ENCODE measurements around the gene ZBTB20. TPM values are rescaled to one million over a fixed set of nuclear protein-coding genes. Genes with fewer than 3 reads are reported as not detected.

The ZBTB20 gene
- total RNA-seq, 1 donor from 2014 or later = 62.4 TPM

DNA sequence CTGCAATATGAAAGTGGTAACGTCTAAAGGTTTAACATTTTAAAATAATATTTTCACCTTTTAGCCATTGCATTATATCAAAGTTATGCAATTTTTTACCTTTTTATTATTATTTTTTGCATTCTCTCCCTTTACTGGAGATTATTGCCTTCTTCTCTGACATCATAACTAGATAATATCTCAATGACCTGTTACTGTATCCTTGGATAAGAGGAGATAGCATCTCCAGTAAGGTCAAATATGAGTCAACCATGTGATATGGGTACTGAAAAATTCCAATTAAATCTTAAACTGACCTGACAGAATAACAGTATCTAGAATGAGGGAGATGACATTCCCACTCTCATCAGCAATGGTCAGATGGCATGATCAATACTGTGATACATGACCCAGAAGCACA lies 108.3 kb downstream of the ZBTB20 start:
- no peak for DNase-seq (ENCODE audit: low read depth)

DNA sequence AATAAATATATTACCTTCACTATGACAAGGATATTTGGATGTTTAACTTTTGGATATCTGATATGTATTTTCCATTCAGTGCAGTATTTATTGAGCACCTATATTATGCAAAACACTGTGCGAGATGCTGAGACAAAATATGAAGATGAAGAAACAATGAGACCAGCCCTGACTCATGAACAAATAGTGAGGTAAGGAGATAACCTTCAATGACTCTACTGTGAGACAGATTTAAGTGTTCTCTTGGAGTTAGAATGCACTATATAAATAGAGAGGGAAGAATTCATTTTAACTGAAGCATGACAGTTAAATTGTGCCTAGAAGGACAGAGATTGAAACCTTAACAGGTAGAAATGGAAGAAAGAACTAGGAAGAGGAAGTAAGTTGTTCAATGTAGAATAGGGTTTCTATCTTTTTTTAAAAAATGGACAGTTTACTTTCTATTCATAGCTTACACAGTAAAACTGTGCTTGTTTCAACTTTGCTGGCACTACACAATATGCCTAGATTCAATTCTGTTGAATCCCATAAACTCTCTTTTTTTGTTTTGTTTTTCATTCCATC lies 124.2 kb downstream of the ZBTB20 start:
- no peak for DNase-seq (ENCODE audit: low read depth)

DNA sequence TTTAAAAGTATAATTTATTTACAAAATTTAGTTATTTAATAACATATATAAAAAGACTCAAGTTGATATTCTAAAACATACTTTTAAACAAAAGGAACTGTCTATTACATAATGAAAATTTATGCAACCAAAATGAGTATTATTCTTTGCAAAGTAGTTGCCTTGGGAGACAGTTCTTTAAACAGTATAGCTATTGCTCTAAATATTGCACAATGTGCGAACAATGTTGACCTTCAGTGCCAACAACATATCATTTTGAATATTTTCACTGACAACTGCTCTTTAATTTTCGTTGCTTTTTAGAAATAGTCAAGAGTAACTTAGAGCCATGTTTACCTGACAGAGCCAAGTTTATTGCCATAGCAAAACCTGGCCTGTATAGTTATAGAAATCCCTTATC lies 124.9 kb downstream of the ZBTB20 start:
- DNase-seq (ENCODE audit: low read depth) = no peak

DNA sequence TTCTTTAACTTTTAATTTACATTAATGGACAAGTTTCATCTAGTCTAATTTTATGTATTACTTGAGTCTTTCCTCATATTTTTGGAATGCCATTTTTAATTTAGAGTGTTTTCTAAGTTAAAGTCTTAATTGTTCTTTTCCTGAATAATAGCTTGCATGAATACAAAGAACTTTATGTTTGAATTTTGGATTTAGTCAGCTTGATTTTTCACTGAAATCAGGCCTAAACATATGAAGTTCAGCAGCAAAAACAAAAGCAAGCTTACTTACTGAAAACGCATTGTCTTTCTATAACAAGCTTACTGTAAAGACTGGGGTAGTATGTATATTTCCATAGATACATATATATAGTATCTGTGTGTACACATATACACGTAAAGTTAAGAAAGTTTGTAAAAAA lies 126.0 kb downstream of the ZBTB20 start:
- no peak for DNase-seq (ENCODE audit: low read depth)

DNA sequence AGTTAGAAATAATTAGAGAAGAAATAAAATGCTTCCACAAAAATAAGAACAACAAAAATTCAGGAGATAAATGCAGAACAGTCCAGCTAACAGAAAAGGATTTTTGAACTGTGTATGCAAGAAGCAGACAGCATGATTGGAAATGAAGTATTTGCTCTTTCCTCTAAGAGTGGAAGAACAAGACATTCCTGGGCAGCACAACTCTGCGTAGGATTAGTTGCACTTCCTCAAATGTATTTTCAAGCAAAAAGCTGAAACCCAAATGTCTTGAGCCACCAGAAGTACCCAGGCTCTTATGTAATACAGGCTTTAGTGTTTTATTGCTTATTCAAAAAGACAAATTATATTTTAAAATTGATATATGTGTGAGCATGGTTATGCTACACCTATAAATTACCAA lies 127.2 kb downstream of the ZBTB20 start:
- no peak for DNase-seq (ENCODE audit: low read depth)

DNA sequence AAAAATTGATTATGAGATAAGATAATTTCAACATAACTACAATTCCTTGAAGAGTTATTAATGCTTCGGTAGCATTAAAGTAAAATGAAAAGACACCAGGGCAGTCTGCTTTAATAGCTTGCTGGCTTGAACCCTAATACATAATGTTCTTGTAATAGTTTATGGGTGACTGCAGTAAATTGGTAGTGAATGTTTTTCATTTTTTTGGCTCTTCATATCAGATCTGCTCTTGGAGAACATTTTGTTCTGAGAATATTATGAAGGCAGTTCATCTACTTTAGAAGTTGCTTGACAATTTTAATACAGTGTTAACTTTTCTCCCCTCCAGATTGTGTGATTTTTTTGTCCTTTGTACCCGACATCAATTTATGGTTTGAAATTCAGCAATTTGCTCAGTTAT lies 128.4 kb downstream of the ZBTB20 start:
- DNase-seq (ENCODE audit: low read depth) = no peak

DNA sequence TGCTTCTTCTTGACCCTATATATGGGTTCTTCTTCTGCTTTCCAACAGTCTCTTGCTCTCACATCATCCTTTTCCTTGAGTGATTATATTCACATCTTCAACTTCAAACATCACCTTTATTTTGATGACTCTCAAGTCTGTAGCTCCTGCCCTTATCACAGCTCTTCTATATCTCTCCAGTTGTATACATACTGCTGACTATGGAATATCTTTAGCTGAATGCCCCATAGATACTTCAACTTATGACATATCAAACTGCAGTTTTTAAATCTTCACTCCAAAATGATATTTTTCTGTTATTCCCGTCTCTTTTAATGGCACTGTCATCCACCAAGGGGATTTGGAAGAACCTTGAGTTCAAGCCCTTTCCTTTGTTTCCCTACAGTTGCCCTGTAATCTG lies 139.1 kb downstream of the ZBTB20 start:
- no peak for DNase-seq (ENCODE audit: low read depth)

DNA sequence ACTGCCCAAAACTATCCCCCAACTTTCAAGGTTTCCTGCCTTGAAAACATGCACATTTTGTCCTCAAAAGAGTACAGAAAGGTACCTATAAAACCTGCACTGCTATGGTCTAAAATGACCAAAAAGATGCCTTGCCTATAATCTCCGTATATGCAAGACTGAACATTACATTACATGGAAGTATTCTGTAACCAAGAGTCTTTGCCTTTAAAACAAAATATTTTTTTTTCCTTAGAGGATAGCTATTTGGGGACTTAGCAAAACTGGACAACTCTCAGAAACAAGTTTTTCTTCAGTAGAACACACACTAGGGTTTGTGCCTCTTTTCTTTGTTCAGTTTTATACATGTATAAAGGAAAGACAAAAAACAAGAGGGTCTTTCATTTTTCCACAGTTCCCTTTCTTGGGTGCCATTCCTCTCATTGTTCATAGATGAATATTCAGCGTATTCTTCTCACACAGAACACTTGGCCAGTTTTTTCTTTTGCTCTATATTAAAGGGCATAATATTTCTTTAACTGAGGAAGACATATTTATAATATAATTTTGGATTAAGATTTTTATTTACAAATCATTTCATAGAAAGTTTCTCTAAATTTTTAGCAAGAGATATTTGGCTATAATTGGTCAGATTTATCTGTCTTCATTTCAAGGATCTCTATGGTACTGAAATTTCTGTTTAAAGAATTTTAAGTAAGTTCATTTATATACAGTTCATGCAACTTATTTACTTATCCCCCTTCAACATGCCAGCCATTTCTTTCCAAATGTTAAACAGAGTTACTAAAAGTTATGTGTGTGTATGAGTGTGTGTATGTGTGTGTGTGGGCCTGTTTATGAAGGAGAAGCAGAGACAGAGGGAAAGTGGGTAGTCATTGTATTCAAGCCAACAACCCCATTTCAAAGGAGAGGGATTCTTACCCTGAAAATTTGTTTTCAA lies 142.6 kb downstream of the ZBTB20 start:
- no peak for DNase-seq (ENCODE audit: low read depth)

DNA sequence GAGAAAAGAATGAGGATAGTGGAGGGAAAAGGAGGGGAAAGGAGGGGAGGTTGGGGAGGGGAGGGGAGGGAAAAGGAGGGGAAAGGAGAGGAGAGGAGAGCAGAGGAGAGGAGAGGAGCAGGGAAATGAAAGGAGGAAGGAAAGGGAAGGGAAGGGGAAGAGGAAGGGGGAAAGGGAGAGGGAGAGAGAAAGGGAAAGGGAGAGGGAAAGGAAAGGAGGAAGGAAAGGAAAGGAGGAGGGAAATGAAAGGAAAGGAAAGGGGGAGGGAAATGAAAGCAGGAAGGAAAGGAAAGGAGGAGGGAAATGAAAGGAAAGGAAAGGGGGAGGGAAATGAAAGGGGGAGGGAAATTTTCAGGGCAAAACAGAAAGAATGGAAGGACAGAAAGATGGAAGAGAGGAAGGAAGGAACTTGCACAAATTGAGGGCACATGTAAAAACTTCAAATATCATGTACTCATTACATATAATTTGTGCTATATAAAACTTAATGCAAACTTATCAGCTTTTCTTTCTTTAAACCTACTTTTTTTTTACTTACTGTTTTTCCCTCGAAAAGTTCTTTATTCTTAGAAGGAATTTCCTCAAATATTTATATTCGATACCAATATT lies 148.0 kb downstream of the ZBTB20 start:
- no peak for DNase-seq (ENCODE audit: low read depth)

DNA sequence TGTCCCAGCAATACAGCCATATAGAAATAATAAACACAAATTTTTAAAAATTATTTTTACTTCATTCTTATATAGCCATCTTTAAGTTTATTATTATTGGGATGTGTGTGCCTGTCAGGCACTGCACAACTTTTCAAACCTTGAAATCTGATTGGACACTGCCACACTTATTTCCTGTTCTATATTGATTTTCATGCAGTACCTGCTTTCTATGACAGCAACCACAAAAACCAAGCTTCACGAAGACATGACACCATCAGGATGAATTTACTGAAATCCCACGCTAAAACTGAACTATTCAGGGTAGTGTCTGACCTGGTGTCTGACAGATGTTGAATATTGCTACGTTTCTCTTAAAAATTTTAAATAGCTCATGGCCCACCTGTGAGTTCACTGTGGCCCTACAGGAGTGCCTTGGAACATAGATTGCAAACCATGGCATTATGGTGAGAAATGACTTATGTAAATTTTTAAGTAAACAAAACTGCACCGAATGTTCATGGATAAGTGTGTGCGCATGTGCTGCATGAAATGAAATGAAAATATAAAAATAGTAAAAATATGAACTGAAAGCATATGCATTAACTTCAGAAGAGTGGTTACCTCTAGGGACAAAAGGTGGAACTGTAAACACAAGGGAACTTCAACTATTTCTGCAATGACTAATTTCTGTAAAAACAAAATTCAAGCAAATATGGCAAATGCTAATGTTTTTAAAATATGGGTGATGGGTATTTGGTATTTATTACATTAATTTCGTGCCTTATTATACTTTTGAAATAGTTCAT lies 152.3 kb downstream of the ZBTB20 start:
- no peak for DNase-seq (ENCODE audit: low read depth)

DNA sequence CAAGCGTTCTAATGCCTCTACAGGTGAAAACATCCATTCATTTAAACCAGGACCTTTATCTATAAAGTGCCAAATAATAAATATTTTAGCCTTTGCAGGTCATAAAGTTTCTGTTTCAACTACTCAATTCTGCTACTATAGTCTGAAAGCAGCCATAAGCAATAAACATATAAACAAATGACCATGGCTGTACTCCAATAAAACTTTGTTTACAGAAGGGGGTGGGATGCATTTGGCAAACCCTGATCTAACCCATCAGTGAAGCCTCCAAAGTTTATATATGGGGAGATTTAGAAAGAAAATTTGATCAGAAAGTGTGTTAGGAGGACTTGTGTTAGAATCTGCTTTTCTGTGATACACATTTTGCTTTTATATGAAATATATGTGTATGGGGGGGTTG lies 161.3 kb downstream of the ZBTB20 start:
- DNase-seq (ENCODE audit: low read depth) = no peak

DNA sequence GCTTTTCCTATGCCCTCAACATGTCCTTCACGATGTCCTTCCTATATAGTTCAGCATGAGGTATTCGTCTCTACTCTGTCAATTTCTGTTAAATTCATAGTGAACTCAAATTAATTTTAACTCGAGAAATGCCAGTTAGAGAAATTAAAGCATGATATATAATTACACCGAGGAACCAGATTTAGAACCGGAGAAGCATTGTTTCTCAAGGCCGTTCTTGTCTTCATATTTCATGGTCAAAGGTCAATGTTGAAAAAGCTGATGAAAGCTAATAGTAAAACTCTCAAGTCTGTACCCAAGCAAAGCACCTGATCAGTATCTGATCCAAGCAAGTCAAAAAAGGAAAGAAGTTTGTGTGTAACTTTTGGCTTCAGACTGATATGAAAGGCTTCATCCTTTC lies 163.8 kb downstream of the ZBTB20 start:
- no peak for DNase-seq (ENCODE audit: low read depth)

DNA sequence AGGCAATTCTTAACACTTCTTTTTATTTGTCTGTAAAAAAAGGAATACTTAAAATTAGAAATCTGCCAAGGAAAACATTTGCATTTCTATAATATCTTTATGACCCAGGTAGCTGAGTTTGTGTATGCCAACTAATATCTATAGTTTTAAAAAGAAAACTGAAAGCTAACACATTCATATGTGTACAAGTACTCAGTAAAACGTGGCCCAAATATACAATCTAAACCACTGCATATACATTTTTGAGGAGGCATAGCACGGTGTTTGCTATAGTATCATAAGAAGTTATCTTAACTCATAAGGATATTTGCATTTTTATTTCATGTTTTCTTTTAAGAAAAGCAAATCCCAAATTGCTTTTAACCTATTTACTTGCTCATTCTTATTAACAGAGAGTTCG lies 172.7 kb downstream of the ZBTB20 start:
- DNase-seq (ENCODE audit: low read depth) = no peak

DNA sequence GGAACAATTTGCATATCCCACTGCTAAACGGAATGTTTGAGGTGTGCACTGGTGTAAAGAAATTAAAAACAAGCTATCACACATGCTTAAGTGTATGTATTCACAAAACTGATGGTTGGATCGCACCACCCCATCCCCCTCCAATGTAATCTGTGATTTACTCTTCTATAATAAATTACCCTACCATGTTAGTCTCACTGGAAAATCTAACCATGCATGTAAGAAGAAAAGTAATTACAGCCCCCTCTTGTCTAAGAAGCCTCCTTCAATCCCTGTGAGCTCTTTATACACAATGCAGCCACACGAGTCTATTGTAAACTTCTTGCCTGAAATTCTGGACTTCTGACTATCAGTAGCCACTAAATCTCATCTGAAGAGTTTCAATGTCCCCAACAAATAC lies 173.6 kb downstream of the ZBTB20 start:
- no peak for DNase-seq (ENCODE audit: low read depth)

DNA sequence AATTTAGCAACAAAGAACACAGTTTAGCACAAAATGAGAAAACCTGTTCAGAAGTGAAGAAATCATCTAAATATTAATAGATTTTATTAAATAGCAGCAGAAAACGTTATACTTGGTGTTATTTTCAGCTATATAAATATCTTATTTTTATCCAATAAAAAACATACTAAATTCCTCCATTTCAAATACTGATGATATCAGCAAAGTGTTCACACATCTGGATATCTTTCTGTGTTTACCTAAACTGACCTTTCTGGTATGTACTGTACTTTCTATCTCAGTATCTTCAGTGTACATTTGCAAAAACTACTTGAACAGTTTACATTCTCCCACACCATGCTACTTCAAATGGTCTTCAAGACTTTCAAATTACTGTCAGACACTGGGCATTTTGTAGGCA lies 179.9 kb downstream of the ZBTB20 start:
- no peak for DNase-seq (ENCODE audit: low read depth)

DNA sequence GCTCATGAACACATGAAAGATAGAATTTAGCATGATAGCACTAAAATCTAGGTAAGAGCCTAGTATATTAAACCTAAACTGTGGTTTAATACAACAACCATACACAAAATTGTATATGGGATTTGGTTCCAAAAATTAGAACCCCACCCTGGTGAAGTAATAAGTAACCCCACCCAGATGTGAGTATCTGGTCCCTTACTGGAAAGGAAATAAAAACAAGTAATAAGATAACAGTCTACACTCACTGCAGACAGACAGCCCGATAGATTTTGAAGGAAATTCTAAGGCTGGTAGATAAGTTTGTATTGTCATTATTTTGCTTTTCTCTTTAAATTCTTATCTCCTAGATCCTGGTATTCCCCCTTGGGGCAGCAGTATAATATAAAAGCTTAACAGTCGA lies 184.9 kb downstream of the ZBTB20 start:
- no peak for DNase-seq (ENCODE audit: low read depth)

DNA sequence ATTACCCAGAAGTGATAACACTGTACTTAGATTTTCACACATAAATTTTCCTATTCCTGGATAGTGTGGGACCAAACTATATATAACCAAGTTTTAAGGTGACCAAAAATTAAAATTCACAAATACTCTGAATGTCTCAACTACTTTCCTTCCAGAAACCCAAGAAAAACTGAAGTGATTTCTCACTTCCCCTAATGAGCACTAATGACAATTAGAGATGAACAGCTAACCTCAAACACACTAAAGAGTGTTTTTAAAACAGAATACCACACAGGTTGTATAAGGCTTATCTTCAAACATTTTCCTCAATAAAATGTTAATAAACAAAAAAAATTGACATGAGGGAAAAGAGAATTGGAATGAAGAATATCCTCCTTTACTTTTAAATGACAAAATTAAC lies 188.2 kb downstream of the ZBTB20 start:
- DNase-seq (ENCODE audit: low read depth) = no peak

DNA sequence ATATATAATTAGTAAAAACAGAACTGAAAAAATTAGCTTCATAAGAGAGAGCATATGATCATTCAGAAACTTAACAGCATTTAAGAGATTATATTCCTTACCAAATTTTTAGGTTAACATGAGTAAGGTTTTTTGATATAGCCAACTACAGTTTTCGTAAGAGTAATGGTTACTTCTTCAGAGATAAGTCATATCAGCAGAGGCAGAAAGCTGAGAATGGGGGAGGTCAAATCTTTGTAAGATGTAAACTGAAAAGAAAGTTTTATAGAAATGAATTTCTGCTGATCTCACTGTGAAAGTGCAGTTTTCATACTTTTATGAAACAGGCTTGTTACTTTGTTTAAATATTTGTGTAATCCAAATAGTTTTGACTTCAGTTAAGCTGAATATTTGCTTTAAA lies 193.3 kb downstream of the ZBTB20 start:
- DNase-seq (ENCODE audit: low read depth) = no peak

DNA sequence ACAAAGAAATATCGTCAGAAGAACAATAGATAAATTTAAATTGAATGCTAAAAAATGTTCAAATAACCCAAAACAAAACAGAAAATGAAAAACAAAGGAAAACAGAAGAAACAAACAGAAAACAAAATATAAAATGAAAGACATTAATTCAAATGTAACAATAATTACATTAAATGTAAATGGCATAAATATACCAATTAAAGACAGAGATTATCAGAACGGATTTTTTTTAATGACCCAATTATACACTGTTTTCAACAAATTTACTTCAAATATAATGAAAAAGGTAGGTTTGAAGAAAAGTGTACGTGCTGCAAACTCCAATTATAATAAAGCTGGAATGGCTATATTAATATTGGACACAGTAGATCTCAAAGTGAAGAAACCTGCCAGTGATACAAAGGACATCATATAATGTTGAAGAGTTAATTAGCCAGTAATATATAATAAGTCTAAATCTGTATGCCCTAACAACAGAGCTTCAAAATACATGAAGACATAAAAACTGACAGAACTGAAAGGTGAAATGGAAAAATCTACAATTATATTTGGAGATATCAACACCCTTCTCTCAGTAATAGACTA lies 193.8 kb downstream of the ZBTB20 start:
- no peak for DNase-seq (ENCODE audit: low read depth)

DNA sequence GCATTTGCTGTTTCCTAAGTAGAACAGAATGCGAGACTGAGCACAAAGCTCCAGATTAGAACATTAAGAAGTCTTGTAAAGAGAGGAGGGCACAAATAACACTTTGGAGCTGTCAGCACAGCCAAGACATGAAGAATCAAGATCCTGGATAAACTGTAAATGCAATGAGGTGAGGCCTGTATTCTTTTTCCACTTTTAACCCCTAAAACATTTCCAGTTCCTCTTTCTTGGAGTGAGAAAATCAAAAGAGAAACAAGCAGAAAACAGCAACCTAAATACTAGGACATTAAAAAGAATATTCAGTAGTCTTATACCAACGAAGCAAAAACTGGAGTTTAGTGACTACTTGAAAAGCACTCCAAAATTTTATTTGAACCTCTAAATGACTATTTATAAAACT lies 204.3 kb downstream of the ZBTB20 start:
- no peak for DNase-seq (ENCODE audit: low read depth)

DNA sequence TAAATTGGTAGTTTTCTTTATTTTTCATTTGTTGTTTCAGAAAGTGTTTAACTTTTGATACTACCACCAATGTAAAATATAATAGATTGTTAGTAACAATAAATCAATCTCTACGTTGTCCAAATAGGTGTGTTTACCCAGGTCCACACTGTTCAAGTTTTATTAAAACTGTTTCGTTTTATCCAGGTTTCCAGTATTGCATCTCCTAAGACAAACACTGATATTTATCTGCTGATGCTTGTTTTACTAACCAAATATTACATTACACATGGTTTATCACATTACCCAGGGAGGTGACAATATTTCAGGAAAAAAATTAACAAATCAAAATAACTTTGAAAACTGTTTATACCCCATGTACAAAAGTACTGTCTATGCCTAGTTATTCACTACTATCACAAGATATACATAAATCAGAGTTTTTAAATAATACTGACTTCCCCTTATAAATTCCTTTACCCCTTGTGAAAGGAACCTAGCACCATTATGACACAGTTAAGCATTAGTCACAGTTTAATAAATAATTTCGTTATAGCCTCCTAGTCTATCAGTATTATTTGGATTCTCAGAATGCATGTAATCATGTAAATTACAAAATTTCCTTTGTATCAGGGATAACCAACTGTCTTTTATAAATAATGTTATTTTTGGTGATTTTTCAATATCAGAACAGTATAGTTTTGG lies 205.3 kb downstream of the ZBTB20 start:
- DNase-seq (ENCODE audit: low read depth) = no peak
